T-cell (primary cell): ENCODE data around the gene TAPBPL. TPM values are rescaled to one million over a fixed set of nuclear protein-coding genes. Genes with fewer than 3 reads are reported as not detected.
"Not testable (repeated sequence)": the region's sequence is repeated elsewhere in the genome, so short reads cannot be mapped to it uniquely, and the experiment has no call there.

Experiments used
- ATAC-seq, 4 experiments: fragments of 200-7000 bp in 3 of 4; fragments of 150-1000 bp in 1 of 4; cut with Tn5 transposase; replicated peaks in 1 of 4; 1 replicate in 3 of 4; 2 replicates in 1 of 4; pipeline ENCODE4 v1.10.0; 2021; ENCODE audit warnings: moderate library complexity in 3 of 4, mild to moderate bottlenecking in 2 of 4, moderate number of reproducible peaks in 1 of 4
- CTCF ChIA-PET, 2 donors: fragments of 300-600 bp; sonication (Branson Sonifier 250); formaldehyde crosslinking; loops; one replicate each; lab custom pipeline; 2022; ENCODE audit warnings: antibody characterized with exemption in 2 of 2; lab: Charles Lee
- POLR2A ChIA-PET, 2 donors: fragments of 300-600 bp; sonication (Branson Sonifier 250); formaldehyde crosslinking; loops; one replicate each; lab custom pipeline; 2022; ENCODE audit warnings: antibody characterized with exemption in 2 of 2; lab: Charles Lee
- DNase-seq, 35 experiments: peaks; one replicate each; pipeline versions ENCODE4 v3.0.0 to v3.0.0-alpha.2; 2013 to 2023
- H3K27ac ChIP-seq: one replicate; pipeline ENCODE4 v1.5.1; 2013; ENCODE audit warnings: low read length
- H3K27me3 ChIP-seq, 2 experiments: replicated peaks in 1 of 2; 1 replicate in 1 of 2; 2 replicates in 1 of 2; pipeline versions ENCODE4 v1.6.1 to v1.7.0; 2013; ENCODE audit warnings: low read length in 1 of 2, mixed read lengths in 1 of 2; ENCODE audit not compliant: control insufficient read depth in 2 of 2, insufficient read depth in 2 of 2; ENCODE audit errors: extremely low read depth in 1 of 2
- H3K36me3 ChIP-seq, 2 donors: 1 replicate in 1 of 2; 2 replicates in 1 of 2; pipeline versions ENCODE4 v1.6.1 to v1.7.0; 2013; ENCODE audit warnings: low read length in 1 of 2; ENCODE audit not compliant: control insufficient read depth in 2 of 2, insufficient read depth in 1 of 2; ENCODE audit errors: extremely low read depth in 1 of 2
- H3K4me1 ChIP-seq, 2 experiments: 1 replicate in 1 of 2; 2 replicates in 1 of 2; pipeline versions ENCODE4 v1.6.1 to v1.7.0; 2013; ENCODE audit warnings: low read length in 2 of 2, mixed read lengths in 1 of 2; ENCODE audit not compliant: insufficient read depth in 2 of 2, control insufficient read depth in 1 of 2; ENCODE audit errors: extremely low read depth in 1 of 2
- H3K4me3 ChIP-seq, 2 donors: 1 replicate in 1 of 2; 2 replicates in 1 of 2; pipeline versions ENCODE4 v1.5.1 to v1.7.0; 2013; ENCODE audit warnings: mild to moderate bottlenecking in 2 of 2, low read length in 1 of 2, moderate library complexity in 1 of 2; ENCODE audit not compliant: control insufficient read depth in 1 of 2; ENCODE audit errors: extremely low read depth in 1 of 2
- H3K9me3 ChIP-seq: 2 replicates; pipeline ENCODE4 v1.7.0; 2013
- H3K27ac Mint-ChIP-seq, 2 donors: one replicate each; pipeline ENCODE4 v1.8.0; 2020 to 2021; ENCODE audit warnings: mild to moderate bottlenecking in 2 of 2, mixed read lengths in 2 of 2
- H3K27me3 Mint-ChIP-seq, 2 donors: one replicate each; pipeline ENCODE4 v1.8.0; 2021 to 2022; ENCODE audit warnings: mixed read lengths in 2 of 2
- H3K36me3 Mint-ChIP-seq: one replicate; pipeline ENCODE4 v1.8.0; 2021; ENCODE audit warnings: mixed read lengths
- H3K4me1 Mint-ChIP-seq, 3 donors: one replicate each; pipeline ENCODE4 v1.8.0; 2020 to 2022; ENCODE audit warnings: mixed read lengths in 3 of 3, mild to moderate bottlenecking in 1 of 3
- H3K4me3 Mint-ChIP-seq, 3 donors: one replicate each; pipeline ENCODE4 v1.8.0; 2020 to 2022; ENCODE audit warnings: mild to moderate bottlenecking in 3 of 3, mixed read lengths in 3 of 3, moderate library complexity in 3 of 3
- H3K9me3 Mint-ChIP-seq, 3 donors: one replicate each; pipeline ENCODE4 v1.8.0; 2020 to 2022; ENCODE audit warnings: mixed read lengths in 3 of 3
- WGBS: methylation state at CpG from one replicate; pipeline ENCODE4 v1.1.5; 2013; ENCODE audit warnings: missing lambda C conversion rate; ENCODE audit not compliant: insufficient coverage; 5-methylcytosine and 5-hydroxymethylcytosine counted together
- total RNA-seq, 35 experiments: library from RNA in 6 of 35; stranded (reverse) in 6 of 35; fragments of 120-200 nt in 1 of 35; gene quantifications; one replicate each; pipeline versions ENCODE4 v1.2.1 to v1.2.4 and lab custom pipeline; 2013 to 2026

The TAPBPL gene
- total RNA-seq, 5 donors from 2014 or later (not counting 1 experiment from before 2014, with no cell fraction given): 22.6 to 77.0 (median 60.3) TPM

DNA sequence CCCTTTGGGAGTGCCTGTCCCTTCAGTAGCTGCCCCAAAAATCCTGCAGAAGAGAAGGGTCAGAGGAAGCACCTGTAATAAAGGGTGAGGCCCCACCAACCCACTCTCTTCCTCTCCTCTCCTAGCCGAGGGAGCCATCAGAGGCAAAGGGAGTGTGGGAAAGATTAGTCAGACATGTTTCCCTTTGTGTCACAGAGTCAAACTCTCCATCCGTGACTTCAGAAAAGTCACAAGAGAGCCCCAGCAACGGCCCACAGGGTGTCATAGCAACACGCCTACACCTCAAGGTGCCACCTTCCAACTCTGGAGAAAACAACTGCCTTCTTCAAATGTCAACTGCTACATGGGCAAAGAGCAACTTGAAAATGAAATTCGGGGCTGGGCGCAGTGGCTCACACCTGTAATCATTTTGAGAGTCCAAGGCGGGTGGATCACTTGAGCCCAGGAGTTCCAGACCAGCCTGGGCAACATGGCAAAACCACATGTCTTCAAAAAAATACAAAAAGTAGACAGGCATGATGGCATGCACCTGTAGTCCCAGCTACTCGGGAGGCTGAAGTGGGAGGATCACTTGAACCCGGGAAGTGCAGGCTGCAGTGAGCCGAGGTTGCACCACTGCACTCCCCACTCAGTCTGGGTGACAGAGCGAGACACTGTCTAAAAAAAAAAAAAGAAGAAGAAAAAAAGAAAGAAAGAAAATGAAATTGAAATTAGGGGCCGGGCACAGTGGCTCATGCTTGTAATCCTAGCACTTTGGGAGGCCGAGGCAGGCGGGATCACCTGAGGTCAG, 24.8 kb upstream of the TAPBPL start:
- no peaks in the 10 kb centered on the region for H3K27me3 Mint-ChIP-seq
- Histone ChIP-seq H3K4me1 (peaks cover 26 to 57% of the 10 kb centered on the region in 2 experiments), H3K27ac (peak overlapping the region; percentile 94), H3K36me3 (no peaks in the 10 kb centered on the region), H3K27me3 (no peaks in the 10 kb centered on the region), H3K9me3 (no peaks in the 10 kb centered on the region), H3K4me3 (peak overlapping the region; percentile 6 to 44)
- H3K27ac Mint-ChIP-seq: peak overlapping the region; percentile 95
- H3K36me3 Mint-ChIP-seq: no peaks in the 10 kb centered on the region
- H3K4me1 Mint-ChIP-seq: peaks cover 56 to 65% (median 58%) of the 10 kb centered on the region in 3 donors
- peak; percentile 83 to 89 (median 86) for ATAC-seq
- H3K9me3 Mint-ChIP-seq: no peaks in the 10 kb centered on the region
- peak; percentile 65 to 90 (median 77) for DNase-seq
- peak overlapping the region; percentile 65 to 82 (median 65) for H3K4me3 Mint-ChIP-seq
- 0% methylated on average over 6 of the region's 14 CpGs for WGBS
- ChIA-PET POLR2A (interaction anchor here (0.6 to 0.7 kb wide), 2 partner anchors 25 to 95 kb away, joined by 4 to 5 read pairs; no protein-coding TSS in a partner anchor), CTCF (interaction anchor here (0.6 to 4.0 kb wide), 6 partner anchors 19 to 105 kb away, joined by 3 to 25 read pairs (median 8); partner anchors contain the start of gene TAPBPL (in 1 of the 2))

DNA sequence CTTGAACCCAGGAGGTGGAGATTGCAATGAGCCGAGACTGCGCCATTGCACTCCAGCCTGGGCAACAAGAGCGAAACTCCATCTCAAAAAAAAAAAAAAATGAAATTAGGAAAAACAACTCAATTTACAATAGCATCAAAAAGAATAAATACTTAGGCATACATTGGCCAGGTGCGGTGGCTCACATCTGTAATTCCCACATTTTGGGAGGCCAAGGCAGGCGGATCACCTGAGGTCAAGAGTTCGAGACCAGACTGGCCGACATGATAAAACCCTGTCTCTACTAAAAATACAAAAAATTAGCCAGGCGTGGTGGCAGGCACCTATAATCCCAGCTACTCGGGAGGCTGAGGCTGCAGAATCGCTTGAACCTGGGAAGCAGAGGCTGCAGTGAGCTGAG, 24.0 kb upstream of the TAPBPL start:
- H3K27ac Mint-ChIP-seq: peak overlapping the region; percentile 95
- H3K36me3 Mint-ChIP-seq, H3K4me3 ChIP-seq, H3K36me3 ChIP-seq, ATAC-seq, H3K27me3 Mint-ChIP-seq, H3K9me3 ChIP-seq, H3K9me3 Mint-ChIP-seq, DNase-seq, H3K27me3 ChIP-seq: not testable (repeated sequence)
- H3K4me3 Mint-ChIP-seq: peak overlapping the region in 1 of 3 donors; percentile 27
- CTCF ChIA-PET: interaction anchor here (0.6 to 2.6 kb wide), 4 partner anchors 19 to 104 kb away, joined by 3 to 16 read pairs (median 3); partner anchors contain the start of gene TAPBPL (in 1 of the 2)
- POLR2A ChIA-PET: interaction anchor here in 1 of 2 donors (0.7 to 0.9 kb wide), 3 partner anchors 16 to 95 kb away, joined by 4 to 7 read pairs (median 5); no protein-coding TSS in a partner anchor
- H3K27ac ChIP-seq: peak overlapping the region; percentile 94
- WGBS: 100% methylated on average over 1 of the region's 10 CpGs
- peaks cover 29 to 63% of the 10 kb centered on the region in 2 experiments for H3K4me1 ChIP-seq
- H3K4me1 Mint-ChIP-seq: peaks cover 59 to 67% (median 65%) of the 10 kb centered on the region in 3 donors

DNA sequence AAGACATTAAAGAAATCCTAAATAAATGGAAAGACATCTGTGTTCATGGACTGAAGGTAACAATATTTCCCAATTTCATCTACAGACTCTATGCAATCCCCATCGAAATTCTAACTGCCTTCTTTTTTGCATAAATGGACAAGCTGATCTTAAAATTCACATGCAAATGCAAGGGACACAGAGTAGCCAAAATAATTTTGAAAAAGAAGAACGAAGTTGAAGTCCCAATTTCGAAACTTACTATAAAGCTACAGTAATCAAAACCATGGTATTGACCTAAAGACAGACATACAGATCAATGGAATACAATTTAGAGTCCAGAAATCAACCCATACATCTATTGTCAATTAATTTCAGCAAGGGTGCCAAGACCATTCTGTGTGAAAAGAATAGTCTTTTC, 23.5 kb upstream of the TAPBPL start:
- Mint-ChIP-seq H3K36me3 (no peaks in the 10 kb centered on the region), H3K27ac (peak overlapping the region; percentile 95), H3K27me3 (no peaks in the 10 kb centered on the region), H3K4me3 (peak overlapping the region in 1 of 3 donors; percentile 27), H3K4me1 (peaks cover 59 to 69% (median 68%) of the 10 kb centered on the region in 3 donors), H3K9me3 (no peaks in the 10 kb centered on the region)
- DNase-seq: no peak
- ChIA-PET POLR2A (interaction anchor here in 1 of 2 donors (0.7 to 0.9 kb wide), 2 partner anchors 16 to 37 kb away, joined by 4 to 7 read pairs; no protein-coding TSS in a partner anchor), CTCF (interaction anchor here in 1 of 2 donors (0.6 kb wide), 1 partner anchor 98 kb away, joined by 5 read pairs; no protein-coding TSS in a partner anchor)
- no peak for ATAC-seq
- no peak overlapping the region for H3K4me3 ChIP-seq
- no peaks in the 10 kb centered on the region for H3K36me3 ChIP-seq
- H3K4me1 ChIP-seq: peaks cover 34 to 67% of the 10 kb centered on the region in 2 experiments
- H3K27me3 ChIP-seq: no peaks in the 10 kb centered on the region
- WGBS: no CpG with 5 or more reads among the region's 3 CpGs
- no peak overlapping the region for H3K27ac ChIP-seq
- H3K9me3 ChIP-seq: no peaks in the 10 kb centered on the region

DNA sequence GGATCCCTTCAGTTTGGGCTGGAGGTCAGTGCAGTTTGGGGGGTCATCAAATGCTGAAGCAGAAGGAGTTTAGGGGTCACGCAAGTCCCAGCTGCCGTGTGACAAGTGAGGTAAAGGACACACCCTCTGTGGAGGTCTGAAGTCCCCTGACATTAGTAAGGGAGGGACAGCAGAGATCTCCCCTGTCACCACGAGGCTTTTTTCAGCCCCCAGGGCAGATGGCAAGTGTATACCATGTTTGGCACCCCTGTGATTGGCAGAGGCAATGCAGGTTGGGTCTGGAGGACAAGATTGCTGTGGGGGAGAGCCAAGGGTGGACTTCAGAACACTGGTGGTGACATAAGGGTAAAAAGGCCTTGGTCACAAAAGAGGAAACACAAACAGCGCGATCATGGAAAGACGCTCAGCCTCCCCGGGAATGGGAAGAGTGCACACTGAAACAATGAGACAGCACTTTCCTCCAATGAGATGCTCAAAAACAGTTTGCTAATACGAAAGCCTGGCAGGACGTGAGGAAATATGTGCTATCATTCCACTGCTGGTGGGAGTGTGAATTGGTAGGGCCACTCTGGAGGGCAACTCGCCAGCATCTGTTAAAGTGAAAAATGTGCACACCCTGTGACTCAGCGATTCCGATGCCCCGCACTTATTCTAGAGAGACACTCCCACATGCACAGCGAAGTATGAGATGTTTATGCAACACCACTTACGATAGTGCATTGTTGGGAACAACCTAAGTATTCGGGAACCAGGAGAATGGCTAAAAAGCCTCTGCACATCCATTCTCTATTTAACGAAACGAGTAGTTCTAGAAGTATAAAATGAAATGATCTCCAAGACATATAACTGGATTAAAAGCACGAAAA, 21.5 kb upstream of the TAPBPL start:
- Mint-ChIP-seq H3K36me3 (no peaks in the 10 kb centered on the region), H3K9me3 (no peaks in the 10 kb centered on the region), H3K27me3 (no peaks in the 10 kb centered on the region), H3K4me1 (peaks cover 62 to 80% (median 71%) of the 10 kb centered on the region in 3 donors), H3K27ac (peak overlapping the region; percentile 57 to 77), H3K4me3 (peak overlapping the region in 2 of 3 donors; percentile 39 to 42)
- no peak overlapping the region for H3K4me3 ChIP-seq
- DNase-seq (peak in 1 of 35 experiments; percentile 35), ATAC-seq (no peak)
- ChIA-PET CTCF (no interaction called here), POLR2A (no interaction called here)
- no peaks in the 10 kb centered on the region for H3K27me3 ChIP-seq
- no peaks in the 10 kb centered on the region for H3K36me3 ChIP-seq
- H3K4me1 ChIP-seq: peaks cover 43 to 73% of the 10 kb centered on the region in 2 experiments
- no peaks in the 10 kb centered on the region for H3K9me3 ChIP-seq
- WGBS: 50% methylated on average over 10 of the region's 19 CpGs
- no peak overlapping the region for H3K27ac ChIP-seq

DNA sequence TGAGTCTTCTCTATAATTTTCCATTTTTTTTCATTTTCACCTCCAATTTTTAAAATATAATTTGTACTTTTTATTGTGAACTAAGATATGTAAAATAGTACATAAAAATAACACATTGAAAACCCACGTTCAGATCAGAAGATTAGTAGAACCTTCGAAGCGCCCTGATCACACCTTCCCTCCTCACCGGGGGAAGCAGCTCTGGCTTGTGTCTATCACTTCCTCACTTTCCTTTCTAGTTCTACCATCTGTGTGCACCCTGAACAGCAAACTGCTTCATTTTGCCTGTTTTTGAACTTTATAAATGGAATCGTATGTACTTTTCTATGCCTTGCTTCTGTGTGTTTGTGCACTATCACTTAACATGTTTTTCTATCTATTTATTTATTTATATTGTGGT, 18.9 kb upstream of the TAPBPL start:
- Mint-ChIP-seq H3K4me1 (peaks cover 41 to 57% (median 48%) of the 10 kb centered on the region in 3 donors), H3K4me3 (peak overlapping the region in 1 of 3 donors; percentile 81), H3K27me3 (no peaks in the 10 kb centered on the region), H3K27ac (peak overlapping the region; percentile 49 to 88), H3K36me3 (no peaks in the 10 kb centered on the region), H3K9me3 (no peaks in the 10 kb centered on the region)
- ChIA-PET CTCF (interaction anchor here in 1 of 2 donors (1.0 kb wide), 1 partner anchor 27 kb away, joined by 4 read pairs; no protein-coding TSS in a partner anchor), POLR2A (no interaction called here)
- Histone ChIP-seq H3K36me3 (no peaks in the 10 kb centered on the region), H3K4me1 (peaks cover 24 to 49% of the 10 kb centered on the region in 2 experiments), H3K9me3 (no peaks in the 10 kb centered on the region), H3K27me3 (no peaks in the 10 kb centered on the region), H3K27ac (no peak overlapping the region), H3K4me3 (no peak overlapping the region)
- DNase-seq: peak in 4 of 35 experiments; percentile 15 to 55 (median 23)
- WGBS: 11% methylated on average over 3 of the region's 5 CpGs
- peak in 3 of 4 experiments; percentile 43 to 69 (median 49) for ATAC-seq
